IPS DF 19.7 (cell line): ENCODE data around the gene GRP.

Experiments used
- DNase-seq: peaks from one replicate; pipeline ENCODE4 v3.0.0-alpha.2; 2013; ENCODE audit warnings: low read depth, low spot score

GRP gene

DNA sequence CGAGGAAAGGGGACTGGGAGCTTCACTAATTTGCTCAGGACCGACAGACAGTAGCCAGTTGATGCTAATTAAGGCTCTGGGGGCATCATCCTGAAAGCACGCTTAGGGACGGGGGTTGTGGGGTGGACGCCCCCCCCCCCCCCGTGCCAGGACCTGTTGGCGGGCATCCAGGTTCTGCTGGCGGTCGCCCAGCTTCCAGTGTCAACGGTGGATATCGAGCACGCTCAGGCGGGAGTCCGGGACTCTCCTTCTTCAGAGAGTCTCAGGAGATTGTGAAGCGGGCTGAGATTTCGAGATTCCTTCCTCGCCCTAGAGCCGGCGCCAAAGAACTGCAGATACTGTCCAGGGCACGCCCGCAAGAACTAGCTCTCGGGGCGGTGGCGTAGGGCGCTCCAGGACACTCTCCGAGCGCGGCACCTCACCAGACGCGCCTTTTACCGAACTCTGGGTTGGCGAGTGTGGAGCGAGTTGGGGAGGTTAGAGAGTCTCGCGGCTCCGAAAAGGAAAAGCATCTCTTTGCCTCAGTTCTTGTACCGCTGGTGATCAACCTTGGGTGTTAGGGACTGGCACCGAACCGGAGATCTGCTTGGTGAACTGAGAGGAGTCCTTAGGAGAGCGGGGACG, 47.7 kb downstream of the GRP start:
- DNase-seq: no peak

- no peak for DNase-seq
Observed at GRCh38 chr18:59268127-59268720, 48.3 kb downstream of the GRP start.

GRCh38 chr18:59268721-59269562, 49.0 kb downstream of the GRP start:
- DNase-seq: no peak

DNA sequence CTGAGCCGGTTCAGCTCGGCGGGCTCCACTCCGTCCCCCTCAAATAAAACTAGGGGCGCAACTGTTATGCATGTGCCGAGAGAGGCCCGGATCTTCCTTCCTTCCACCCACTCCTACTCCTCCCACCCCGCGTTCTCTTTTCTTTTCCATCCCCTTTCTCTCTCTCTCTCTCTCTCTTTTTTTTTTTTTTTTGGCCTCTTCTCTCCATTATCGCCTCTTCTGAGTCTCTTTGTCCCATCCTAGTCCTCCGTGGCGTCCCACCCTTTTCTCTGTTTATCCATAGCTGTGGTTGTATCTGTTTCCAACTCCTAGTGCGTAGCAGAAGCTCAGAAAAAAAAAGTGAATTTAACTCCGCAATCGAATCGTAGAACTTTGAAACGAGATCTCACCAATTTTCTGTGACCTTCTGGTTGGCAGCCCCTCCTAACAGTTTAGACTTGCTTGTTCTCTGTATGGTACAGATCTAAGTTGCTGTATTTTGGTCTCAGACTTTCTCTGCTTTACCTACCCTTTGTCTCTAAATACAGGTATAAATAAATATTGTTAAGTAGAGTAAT, 49.7 kb downstream of the GRP start:
- DNase-seq: no peak

- no peak for DNase-seq
Observed at GRCh38 chr18:59270689-59271257, 50.8 kb downstream of the GRP start.

- DNase-seq: no peak
Observed at GRCh38 chr18:59271606-59272220, 51.8 kb downstream of the GRP start.

DNA sequence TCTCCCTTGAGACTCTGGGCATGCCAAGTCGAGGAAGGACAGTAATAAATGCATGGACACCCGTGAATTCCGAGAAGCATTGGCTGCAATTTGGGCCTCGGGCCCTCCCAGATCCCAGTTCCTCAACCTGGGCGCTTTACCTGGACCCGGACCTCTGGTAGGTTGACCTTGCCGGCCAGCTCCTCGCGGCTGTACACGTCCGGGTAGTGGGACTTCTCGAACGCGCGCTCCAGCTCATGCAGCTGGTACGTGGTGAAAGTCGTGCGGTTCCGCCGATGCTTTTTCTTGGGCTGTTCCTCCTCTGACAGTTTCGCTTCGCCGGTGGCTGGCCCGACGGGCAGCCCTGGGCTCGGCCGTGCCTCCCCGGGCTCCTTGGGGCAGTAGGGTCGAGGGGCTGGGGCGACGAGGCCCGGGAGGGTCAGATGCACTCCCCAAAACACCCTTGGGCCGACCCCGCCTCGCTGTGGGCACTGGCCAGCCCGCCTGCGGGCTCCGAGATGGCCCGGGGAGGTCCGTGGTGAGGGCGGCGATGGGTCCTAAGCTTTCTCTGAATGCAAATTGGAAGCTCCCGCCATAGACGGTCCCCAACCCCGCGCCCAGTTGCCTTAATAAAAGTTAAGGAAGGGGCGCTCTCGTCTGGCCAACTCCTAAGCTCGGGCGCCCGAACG, 52.4 kb downstream of the GRP start:
- DNase-seq: no peak

GRCh38 chr18:59272891-59273758, 53.2 kb downstream of the GRP start, which contains the start of gene RAX:
Gene RAX (minus strand): TSS chr18:59273454. CDS start chr18:59273206, 248 bp downstream.
- DNase-seq: no peak

DNA sequence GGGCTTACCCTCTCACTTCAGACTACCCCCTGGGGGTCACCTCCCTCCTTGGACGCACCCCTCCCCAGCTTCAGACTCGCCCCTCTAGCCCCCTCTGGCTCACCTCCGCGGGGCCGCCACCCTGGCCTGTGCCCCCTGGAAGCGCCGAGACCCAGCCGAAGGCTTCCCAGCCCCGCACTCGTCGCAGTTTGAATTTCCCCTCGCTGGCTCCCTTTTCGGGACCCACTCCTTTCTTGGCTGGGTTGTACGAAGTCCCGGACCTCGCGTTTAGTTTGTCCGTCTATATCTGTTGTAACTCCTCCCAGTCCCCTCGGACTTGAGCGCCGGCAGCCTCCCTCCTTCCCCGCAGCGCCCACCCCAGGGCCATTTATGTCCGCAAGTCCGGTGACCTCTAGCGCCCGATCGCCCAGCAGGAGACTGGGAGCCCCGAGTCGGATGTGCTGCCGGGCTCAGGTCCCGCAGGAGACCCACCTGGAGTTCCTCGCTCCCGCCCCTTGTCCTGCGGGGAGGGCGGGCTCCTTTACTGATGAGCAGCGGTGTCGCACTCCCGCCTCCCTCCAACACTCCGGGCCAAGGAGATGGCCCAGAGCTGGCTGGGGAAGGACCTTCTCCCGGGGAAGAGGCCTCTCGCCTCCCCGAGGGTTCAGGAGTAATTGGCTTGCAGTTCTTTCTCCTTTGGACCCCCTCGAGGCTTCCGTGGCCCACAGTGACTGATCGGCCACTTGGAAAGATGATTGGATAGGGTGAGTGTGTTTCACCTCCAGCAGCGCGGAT, 54.0 kb downstream of the GRP start:
- no peak for DNase-seq

GRCh38 chr18:59274533-59274928, 54.6 kb downstream of the GRP start:
- DNase-seq: no peak

- DNase-seq: no peak
Observed at GRCh38 chr18:59275406-59275949, 55.5 kb downstream of the GRP start.

DNA sequence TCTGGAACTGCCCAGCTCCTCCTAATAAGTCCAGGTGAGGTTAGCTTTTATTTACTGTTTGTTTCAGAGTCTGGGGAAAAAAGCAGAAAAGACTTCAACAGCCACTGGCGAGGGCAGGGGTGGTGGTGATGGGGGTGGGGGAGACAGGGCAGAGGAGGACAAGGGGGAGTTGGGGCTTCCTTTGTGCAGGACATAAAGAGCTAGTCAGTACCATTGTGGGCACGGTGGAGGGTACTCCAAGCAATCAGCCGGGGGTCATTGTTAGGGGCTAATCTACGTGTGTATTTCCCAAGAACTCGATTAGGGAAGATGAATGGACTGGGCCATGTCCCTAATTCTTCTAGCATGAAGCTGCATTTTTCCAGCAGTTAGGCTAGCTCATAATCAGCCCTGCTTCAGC, 56.1 kb downstream of the GRP start:
- DNase-seq: no peak

DNA sequence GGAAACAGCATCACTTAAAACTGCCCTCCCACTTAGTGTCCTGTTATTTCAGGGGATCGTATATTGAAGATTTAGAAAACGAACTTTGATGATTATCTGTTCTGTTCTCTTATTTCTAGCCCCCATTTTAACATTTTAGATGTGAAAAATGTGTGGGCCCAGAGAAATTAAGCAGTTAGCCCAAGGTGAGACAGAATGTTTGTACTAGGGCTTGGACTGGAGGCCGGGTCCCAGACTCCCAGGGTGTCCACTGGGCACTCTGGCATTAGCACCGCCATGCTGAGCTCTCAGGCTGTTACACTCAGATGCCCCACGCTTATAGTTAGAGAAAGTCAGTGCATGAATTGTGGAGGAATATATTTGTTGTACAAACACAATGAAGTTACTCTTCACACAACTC, 58.8 kb downstream of the GRP start:
- no peak for DNase-seq

- DNase-seq: no peak
Observed at GRCh38 chr18:59279193-59279592, 59.2 kb downstream of the GRP start.

DNA sequence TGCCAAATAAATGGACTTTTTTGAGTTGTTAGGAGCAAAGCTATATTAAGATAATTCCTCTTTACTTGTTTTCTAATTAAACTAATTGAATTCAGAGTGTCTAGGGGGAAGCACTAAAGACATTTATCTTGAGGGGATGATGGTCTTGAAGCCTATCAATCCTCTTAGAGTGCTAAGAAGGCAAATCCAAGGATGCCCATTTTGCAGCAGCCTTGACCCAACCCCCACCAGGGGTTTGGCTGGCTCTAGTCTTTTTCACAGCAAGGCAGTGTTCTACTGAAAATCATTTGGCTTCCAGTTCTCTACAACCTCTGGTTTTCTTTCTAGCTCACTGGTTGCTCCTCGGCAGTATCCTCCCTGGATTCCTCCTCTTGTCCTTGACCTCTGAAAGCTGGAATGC, 59.8 kb downstream of the GRP start:
- no peak for DNase-seq
